GM12801 (cell line): ENCODE results near the gene PRR12.

Experiments used
- CTCF ChIP-seq: IDR thresholded peaks from one replicate; pipeline ENCODE4 v1.5.1; 2011; ENCODE audit warnings: control low read depth; ENCODE audit not compliant: insufficient read length; ENCODE audit errors: extremely low read depth

PRR12 gene

GRCh38 chr19:49641688-49642491, 50.9 kb downstream of the PRR12 start, which contains the start of gene SCAF1:
SCAF1 (plus strand) TSS chr19:49642209; CDS start chr19:49645027, 2,818 bp downstream.
- no peak for TF ChIP-seq CTCF

GRCh38 chr19:49642492-49643035, 51.6 kb downstream of the PRR12 start:
- no peak for TF ChIP-seq CTCF

- no peak for TF ChIP-seq CTCF
Measured at GRCh38 chr19:49643466-49643865, 52.5 kb downstream of the PRR12 start.

- no peak for TF ChIP-seq CTCF
Measured at GRCh38 chr19:49645592-49645991, 54.6 kb downstream of the PRR12 start.

GRCh38 chr19:49645995-49646394, 55.0 kb downstream of the PRR12 start:
- TF ChIP-seq CTCF: no peak

GRCh38 chr19:49646586-49646985, 55.6 kb downstream of the PRR12 start:
- TF ChIP-seq CTCF: no peak

GRCh38 chr19:49651029-49651819, 60.2 kb downstream of the PRR12 start:
- TF ChIP-seq CTCF: no peak
